GM04503 (cell line): ENCODE results near the gene ARHGEF28.

Experiments
- DNase-seq: peaks from one replicate; pipeline ENCODE4 v3.0.0-alpha.2; 2012; ENCODE audit warnings: low read depth

ARHGEF28 gene

GRCh38 chr5:73735032-73735734, 109.2 kb downstream of the ARHGEF28 start:
- no peak for DNase-seq

DNA sequence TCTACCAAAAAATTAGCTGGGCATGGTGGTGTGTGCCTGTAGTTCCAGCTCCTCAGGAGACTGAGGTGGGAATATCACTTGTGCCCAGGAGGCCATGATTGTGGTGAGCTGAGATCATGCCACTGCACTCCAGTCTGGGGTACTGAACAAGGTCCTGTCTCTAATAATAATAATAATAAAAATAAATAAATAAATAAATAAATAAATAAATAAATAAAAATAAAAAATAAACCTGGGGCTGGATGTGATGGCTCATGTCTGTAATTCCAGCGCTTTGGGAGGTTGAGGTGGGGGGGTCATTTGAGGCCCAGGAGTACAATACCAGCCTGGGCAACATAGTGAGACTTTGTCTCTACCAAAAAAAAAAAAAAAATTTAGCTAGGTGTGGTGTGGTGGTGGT, 113.7 kb downstream of the ARHGEF28 start:
- DNase-seq, result no peak

- no peak for DNase-seq
These were observed 114.3 kb downstream of the ARHGEF28 start for GRCh38 chr5:73740274-73740790.

DNA sequence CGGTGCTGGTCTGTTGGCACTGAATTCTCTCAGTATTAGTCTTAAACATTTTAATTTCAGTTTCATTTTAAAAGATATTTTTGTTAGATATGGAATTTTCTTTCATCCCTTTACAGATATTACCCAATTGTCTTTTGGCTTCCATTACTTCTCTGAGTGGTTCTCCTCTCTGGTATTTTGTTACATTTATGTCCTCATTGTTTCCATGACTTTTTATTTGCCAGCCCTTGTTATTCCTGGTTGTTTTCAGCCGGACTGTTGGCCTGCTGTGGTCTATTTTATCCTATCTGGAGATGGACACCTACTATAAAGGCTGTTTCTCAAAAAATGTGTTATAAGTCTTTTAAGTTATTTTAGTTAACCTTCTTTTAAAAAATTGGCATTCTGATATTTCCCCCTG, 117.2 kb downstream of the ARHGEF28 start:
- no peak for DNase-seq

- no peak for DNase-seq
These were observed 119.8 kb downstream of the ARHGEF28 start for GRCh38 chr5:73745836-73746235.

DNA sequence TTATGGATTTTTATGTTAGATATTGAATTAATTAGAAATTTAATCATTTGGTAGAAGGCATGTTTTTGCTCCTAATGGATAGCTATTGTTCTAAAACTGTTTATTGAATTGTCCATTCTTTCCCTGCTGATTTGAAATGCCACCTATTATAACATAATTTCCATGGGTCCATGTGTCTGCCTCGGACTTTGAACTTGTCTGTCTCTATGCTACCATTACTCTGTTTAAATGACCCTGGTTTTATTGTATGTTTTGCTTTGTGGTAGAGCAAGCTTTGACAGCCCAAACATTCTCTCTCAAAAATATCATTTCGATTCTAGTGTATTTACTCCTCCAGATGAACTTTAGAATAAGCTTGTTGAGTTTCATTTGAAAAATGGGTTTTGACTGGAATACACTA, 120.6 kb downstream of the ARHGEF28 start:
- no peak for DNase-seq

DNA sequence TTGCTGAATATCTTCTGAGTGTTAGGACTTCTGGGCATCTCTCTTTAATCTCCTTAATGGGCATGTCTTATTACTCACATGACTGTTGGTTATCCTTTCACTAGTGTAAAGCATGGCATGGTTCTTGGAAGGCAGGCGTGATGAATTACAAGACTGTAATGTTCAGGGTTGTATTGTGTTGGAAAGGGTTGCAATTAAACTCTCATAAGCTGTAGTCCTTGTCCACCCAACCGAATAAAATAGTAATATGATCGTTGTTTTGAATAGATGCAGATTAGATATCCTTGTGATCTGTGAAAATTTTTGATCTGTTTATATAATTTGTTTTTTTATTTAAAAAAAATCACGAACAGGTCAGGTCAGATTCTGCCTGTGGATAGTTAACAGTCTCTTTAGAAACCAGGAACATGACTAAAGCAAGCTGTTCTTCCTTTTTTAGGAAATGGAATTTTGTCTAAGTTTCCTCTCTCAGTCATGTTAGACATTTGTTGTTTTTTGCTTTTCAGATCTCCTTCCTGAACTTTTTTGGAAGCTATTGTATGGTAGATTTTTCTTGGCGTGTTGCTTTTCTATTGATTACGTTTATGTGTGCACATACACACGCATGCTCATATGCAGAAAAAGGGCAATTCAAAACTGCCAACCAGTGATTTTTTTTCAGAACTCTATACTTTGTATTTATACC, 121.8 kb downstream of the ARHGEF28 start:
- DNase-seq, result no peak

DNA sequence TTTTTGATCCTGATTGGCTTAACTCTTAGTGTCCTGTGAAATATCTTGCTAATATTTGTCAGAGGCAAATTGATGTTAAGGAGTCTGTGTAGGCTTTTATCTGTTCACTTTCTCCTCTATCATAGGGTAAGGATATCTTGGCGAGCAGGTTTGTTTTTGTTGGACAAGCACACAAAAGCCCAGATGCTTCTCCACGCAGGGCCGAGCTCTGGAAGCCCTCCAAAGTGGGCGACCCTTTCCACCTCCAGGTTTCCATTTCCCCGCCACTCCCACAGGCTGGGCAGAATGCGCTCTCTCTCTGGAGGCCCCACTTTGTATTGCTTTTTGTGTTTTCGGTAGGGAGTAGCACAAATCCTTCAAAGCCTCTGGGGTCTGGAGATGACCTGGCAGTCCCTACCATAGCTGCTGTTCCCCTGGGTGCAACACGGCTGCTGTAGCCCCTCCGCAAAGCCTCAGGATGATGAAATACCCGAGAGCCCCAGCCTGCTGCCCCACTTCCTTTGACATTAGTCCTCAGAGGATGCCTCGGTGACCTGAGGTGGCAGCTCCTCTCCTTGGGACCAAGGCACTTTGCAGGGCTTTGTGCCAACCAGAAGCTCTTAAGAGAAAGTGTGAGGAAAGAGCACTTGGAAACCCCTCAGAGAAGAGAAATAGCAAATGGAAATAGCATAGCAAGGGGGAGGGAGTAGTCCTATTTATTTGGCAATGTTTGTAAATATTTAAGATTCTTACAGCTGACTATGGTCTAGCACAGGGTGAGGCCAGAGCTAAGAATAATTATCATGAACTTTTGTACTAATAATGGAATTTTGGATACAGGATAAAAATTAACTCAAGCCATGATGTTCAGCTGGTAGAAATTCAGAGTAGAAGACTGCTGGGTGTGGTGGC, 122.8 kb downstream of the ARHGEF28 start:
- DNase-seq, result peak; percentile 34

DNA sequence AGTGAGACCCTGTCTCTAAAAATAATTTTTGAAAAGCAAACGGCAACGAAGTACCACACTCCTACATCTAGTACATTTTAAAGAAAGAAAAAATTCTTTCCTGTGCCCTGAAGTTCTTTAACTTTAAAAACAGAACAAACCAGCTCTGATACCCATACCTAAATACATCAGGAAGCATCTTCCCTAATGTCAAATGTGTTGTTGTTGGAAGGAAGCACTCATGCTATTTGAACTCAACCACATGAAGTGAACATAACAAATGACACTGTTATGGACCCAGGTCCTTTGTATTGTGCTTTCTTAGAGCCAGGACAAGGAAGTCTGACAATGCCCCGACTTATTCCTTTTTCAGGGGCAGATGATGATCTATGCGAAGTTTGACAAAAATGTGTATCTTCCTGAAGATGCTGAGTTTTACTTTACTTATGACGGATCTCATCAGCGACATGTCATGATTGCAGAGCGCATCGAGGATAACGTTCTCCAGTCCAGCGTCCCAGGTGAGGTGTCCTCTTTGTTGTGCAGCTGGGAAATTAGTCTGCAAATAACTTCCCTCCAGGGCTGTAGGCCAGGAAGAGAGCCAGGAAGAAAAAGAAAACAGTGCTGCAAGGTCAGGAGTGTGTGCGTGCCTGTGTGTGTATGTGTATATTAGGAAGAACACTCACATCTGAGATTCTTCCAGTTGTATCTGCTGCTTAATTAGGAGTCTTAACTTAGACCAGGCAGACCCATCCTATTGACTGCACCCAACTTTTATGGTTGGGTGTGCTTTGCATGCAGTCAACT, 123.7 kb downstream of the ARHGEF28 start:
- no peak for DNase-seq

DNA sequence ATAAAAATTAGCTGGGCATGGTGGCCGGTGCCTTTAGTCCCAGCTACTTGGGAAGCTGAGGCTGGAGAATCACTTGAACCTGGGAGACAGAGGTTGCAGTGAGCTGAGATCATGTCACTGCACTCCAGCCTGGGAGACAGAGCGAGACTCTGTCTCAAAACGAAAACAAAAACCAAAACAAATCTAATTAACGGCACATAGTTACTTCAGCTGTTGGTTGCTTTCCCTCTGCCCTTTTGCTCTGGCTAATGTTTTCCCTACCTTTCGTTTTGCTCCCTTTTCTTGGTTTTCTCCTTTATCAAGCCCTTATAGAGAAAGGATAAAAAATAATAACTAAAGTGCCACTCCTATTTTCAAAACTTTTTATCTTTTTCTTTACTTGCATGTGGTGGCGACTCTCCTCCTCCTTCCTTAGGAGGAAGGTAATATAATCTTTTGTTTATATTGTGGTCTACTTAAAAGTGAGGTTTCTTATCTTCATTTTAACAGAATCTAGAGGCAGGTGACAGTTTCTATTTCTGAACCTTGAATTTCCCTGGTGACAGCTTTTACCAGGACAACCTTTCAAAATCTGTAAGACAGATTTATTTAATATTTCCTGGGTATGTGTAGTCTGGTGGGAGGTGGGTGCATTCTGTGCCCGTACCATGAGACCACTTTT, 125.4 kb downstream of the ARHGEF28 start:
- no peak for DNase-seq

- no peak for DNase-seq
These were observed 128.3 kb downstream of the ARHGEF28 start for GRCh38 chr5:73754254-73754653.

DNA sequence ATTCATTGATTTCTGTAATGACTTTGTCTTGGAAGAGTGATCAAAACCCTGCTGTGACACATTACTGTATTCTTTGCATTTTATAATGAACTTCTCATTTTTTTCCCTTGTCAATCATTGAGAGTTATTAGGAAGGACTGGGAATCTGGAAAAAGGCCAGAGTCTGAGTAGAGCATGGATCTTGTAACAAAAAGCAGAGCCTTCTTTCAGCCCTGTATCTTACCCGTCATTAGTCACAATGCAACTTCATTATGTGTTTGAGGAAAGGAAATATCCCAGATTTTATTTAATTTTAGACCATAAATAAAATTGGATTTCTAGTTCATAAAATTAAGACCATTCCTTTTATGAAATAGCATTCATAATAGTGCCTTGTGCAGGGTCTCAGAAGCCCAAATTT, 131.4 kb downstream of the ARHGEF28 start:
- no peak for DNase-seq

DNA sequence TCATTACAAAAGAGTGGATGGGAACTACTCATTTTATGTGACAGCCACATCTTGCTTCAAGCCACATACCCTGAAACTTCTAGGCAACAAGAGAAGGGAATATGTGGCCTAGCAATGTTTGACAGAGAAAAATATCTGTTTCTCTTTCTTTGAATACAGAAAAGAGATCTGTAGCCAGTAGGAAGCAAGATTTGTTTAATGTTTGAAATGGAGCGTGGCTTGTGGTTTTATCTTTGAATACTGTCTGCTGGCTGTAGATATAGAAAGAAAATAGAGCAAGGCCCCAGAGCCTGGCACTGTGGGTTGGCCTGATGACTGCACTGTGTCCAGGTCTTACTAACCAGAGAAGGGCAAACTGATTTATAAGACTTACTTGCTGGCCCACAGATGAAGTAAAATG, 133.8 kb downstream of the ARHGEF28 start:
- DNase-seq, result no peak

DNA sequence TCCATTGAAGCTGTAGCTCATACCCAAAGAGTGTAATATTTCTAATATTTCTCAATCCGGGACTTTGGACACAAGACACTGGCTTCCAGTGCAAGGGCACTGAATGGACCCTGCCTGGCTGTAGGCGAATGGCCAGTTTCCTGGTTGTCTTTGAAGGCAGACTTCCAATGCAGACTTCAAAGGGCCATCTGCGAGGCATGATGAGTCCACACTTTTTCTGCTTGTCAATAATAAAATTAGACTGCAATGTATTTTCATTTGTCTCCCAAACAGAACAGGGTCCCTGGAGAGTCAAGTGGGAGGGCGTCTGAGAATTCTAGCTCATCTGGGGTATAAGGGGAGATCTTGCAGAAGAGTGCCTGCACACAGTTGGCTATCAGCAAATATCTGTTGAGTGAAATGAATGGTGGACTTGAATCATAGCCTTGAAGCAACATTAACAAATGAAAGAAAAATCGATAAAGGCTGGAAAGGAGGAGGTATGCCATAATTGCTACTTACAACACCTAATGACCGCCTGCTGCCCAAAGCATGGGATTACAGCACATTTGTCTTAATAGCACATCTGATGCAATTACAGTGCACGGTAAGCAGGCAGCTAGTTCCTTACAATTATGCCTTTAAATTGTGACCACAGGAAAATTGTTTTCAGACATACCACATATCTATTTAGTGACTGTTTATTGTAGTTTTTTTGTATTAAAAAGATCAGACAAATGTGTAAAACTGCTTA, 137.5 kb downstream of the ARHGEF28 start:
- DNase-seq, result peak; percentile 29

DNA sequence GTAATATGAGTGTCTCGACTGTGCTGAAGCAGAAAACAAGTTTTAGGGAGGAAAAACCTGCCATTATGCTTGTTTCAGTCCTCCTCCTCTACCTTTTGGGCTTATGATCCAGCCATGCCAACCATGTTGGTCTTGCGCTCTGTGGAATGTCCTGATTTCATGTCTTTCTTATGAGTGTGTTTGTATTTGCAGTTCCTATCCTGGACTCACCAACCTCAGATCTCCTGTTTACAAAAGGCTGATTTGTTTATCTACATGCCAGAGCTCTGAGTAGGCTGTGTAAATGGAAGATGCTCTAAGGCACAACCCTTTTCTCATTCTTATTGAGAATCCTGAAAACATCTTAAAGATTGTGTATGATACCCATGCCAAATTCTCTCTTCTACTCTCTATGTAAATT, 138.6 kb downstream of the ARHGEF28 start:
- peak; percentile 42 for DNase-seq

- DNase-seq, result no peak
These were observed 139.0 kb downstream of the ARHGEF28 start for GRCh38 chr5:73764996-73765395.

- no peak for DNase-seq
These were observed 140.9 kb downstream of the ARHGEF28 start for GRCh38 chr5:73766902-73767301.

GRCh38 chr5:73770172-73771025, 144.4 kb downstream of the ARHGEF28 start:
- DNase-seq, result no peak

DNA sequence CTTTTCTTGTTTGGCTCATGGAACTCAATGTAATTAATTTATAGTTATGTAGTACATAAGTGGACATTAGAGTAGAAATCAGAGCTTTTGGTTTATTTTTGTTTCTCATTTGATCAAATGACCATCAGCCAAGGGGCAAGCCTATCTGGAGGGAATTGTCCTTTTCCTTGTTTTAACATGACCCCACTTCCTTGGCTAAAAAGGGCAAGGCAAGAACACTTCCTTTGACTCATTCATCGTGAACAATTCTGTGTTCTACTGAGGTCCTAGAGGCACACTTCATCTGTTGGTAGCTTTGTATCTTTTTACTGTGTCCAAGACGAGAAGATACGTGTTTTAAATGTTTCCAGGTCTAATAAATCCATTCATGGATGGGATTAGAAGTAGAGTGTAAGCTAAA, 148.9 kb downstream of the ARHGEF28 start:
- DNase-seq, result no peak

DNA sequence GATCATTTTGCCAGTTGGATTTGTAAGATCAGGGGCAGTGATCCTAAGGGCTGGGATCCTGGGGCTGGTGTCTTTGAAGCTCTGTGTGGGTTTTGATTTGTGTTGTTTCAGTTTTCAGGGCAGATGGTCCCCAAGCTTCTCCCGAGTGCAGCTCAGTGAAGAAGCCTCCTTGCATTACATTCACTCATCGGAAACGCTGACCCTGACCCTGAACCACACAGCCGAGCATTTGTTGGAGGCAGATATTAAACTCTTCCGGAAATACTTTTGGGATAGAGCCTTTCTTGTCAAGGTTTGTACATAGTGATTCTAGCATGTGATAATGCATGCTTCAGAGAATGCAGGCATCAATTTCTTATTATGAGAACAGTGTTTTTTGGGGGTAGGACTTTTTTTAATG, 150.4 kb downstream of the ARHGEF28 start:
- DNase-seq, result no peak
